ENCODE data around the gene NPEPL1.
"Not testable (repeated sequence)": the region's sequence is repeated elsewhere in the genome, so short reads cannot be mapped to it uniquely, and the experiment has no call there.

NPEPL1 gene

DNA sequence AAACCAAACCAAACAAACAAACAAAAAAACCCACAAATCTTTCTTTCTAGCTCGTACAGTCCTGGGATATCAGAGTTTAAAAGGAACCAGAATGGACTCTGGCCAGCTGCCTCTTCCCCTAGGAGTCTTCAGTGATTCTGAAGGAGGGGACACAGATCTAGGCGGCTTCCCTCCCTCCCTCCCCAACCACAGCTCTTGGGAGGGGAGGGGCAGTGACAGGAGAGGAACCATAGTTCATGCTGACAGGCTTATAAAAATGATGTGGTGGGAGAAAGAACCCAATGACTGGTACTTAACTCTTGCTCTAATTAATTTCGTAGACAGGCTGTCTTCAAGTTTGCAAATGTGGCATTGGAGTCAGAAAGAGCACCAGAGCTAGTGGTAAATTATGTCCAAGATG is 56.0 kb downstream of the NPEPL1 start:
- H3K4me1 Mint-ChIP-seq = no peaks in the 10 kb centered on the region
- H3K27ac Mint-ChIP-seq = no peak overlapping the region
- ATAC-seq (ENCODE audit: low read depth) = no peak
- H3K4me3 Mint-ChIP-seq = no peak overlapping the region
- H3K36me3 Mint-ChIP-seq = no peaks in the 10 kb centered on the region
- H3K27me3 Mint-ChIP-seq = peaks cover 26% of the 10 kb centered on the region
- peaks cover 2% of the 10 kb centered on the region for H3K9me3 Mint-ChIP-seq
- DNase-seq (ENCODE audit: low spot score in 2 of 2) = no peak

DNA sequence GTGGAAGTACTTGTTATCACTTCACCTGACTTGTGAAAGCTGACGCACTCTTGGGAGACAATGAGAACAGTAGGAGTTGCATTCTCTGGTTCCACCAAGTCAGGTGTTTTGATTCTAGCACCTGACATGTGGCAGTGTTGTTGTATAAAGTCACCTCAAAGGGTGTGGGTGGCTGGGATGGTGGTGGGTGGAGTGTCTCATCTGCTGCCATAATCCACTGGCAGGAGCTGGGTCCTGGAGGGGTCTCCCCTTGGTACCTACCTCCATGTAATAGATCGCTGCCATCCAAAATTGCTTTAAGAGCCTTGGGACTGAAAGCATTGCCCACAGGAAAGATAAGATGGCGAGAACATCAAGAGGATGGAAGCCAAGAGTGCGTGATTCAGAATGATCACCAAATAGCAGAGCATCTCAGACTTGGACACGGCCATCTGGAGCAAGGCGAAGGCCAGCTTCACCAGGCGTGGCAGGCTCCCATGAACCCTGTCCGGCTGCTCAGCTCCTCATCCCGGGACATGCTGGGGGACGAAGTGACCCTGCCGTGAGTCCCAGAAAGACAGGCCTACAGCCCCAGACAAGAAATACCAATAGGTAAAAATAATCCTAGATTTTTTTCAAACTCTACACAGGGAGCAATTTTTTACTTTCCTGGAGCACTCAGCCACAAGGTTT is 56.6 kb downstream of the NPEPL1 start:
- H3K4me3 Mint-ChIP-seq = no peak overlapping the region
- H3K36me3 Mint-ChIP-seq = no peaks in the 10 kb centered on the region
- ATAC-seq (ENCODE audit: low read depth) (no peak), DNase-seq (ENCODE audit: low spot score in 2 of 2) (no peak)
- H3K27ac Mint-ChIP-seq = no peak overlapping the region
- H3K9me3 Mint-ChIP-seq = no peaks in the 10 kb centered on the region
- no peaks in the 10 kb centered on the region for H3K4me1 Mint-ChIP-seq
- peaks cover 20% of the 10 kb centered on the region for H3K27me3 Mint-ChIP-seq

DNA sequence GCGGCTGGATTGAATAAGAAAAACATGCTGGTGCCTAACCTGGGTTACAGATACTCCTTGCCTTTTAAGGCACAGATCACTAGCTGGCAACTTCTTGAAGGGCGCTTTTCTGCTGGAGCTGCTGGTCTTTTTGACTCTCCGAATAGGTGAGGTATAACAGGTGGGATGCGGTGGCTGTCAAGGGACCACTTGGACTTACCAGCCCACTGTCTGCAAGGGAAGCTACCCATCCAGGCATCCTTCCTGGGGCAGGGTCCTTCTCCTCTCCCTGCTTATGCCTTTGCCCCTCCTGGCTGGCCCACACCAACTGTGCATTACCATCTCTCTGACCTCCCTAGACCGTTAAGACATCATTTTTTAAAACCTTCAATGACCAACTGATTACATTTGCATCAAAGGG is 57.4 kb downstream of the NPEPL1 start:
- Mint-ChIP-seq H3K27me3 (peaks cover 20% of the 10 kb centered on the region), H3K4me1 (no peaks in the 10 kb centered on the region), H3K36me3 (no peaks in the 10 kb centered on the region), H3K4me3 (no peak overlapping the region), H3K9me3 (no peaks in the 10 kb centered on the region), H3K27ac (no peak overlapping the region)
- ATAC-seq (ENCODE audit: low read depth) (no peak), DNase-seq (ENCODE audit: low spot score in 2 of 2) (no peak)

DNA sequence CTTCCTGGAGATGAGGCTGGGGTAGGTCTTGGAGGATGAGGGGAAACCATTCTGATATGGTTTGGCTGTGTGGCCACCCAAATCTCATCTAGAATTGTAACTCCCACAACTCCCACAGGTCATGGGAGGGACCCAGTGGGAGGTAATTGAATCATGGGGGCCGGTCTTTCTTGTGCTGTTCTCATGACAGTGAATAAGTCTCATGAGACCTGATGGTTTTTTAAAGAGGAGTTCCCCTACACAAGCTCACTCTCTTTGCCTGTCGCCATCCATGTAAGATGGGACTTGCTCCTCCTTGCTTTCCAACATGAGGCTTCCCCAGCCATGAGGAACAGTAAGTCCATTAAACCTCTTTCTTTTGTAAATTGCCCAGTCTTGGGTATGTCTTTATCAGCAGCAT is 58.1 kb downstream of the NPEPL1 start:
- H3K4me1 Mint-ChIP-seq; ATAC-seq (ENCODE audit: low read depth); DNase-seq (ENCODE audit: low spot score in 2 of 2); H3K27ac Mint-ChIP-seq; H3K9me3 Mint-ChIP-seq; H3K4me3 Mint-ChIP-seq; H3K36me3 Mint-ChIP-seq: not testable (repeated sequence)
- peaks cover 21% of the 10 kb centered on the region for H3K27me3 Mint-ChIP-seq

DNA sequence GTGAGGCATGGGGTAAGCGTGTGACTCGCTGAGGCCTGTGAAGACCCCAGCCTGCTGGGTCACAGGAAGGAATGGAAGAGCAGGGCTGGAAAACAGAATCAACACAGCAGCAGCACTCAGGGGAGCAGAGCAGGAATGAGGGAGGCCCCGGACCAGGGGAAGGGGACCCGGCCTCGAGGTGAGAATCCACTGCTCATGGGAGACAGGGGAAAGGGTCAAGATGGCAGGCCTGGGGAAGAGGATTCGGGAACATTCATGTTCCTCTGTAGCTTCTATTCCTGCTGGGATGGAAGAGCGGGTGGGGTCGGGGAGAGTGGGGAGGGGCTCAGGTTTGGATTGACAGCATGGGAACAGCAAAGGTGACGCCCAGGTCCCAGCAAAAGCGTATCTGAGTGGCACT is 59.4 kb downstream of the NPEPL1 start:
- H3K27me3 Mint-ChIP-seq = peaks cover 21% of the 10 kb centered on the region
- DNase-seq (ENCODE audit: low spot score in 2 of 2) = no peak
- H3K27ac Mint-ChIP-seq = no peak overlapping the region
- no peaks in the 10 kb centered on the region for H3K36me3 Mint-ChIP-seq
- no peaks in the 10 kb centered on the region for H3K9me3 Mint-ChIP-seq
- ATAC-seq (ENCODE audit: low read depth) = no peak
- no peak overlapping the region for H3K4me3 Mint-ChIP-seq
- no peaks in the 10 kb centered on the region for H3K4me1 Mint-ChIP-seq

DNA sequence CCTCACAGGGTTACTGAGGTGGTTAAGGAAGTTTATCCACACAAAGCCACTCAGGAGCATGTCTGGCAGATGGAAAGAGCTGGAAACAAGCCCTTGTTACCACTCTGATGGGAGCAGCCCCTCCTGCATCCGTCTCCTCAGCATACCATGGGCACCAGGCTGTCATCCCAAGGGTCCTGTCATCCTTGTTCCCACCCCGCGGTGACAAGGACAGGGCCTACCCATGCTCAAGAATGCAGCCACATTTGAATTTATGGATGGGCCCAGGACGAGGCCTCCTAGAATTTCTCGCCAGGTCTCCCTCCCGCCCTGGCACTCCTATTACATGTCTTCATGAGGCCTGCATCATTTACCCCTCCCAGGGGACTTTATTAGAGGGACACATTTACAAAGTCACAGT is 60.0 kb downstream of the NPEPL1 start:
- no peaks in the 10 kb centered on the region for H3K9me3 Mint-ChIP-seq
- DNase-seq (ENCODE audit: low spot score in 2 of 2) = no peak
- H3K27ac Mint-ChIP-seq = no peak overlapping the region
- no peak for ATAC-seq (ENCODE audit: low read depth)
- H3K27me3 Mint-ChIP-seq = peaks cover 22% of the 10 kb centered on the region
- no peak overlapping the region for H3K4me3 Mint-ChIP-seq
- H3K36me3 Mint-ChIP-seq = no peaks in the 10 kb centered on the region
- no peaks in the 10 kb centered on the region for H3K4me1 Mint-ChIP-seq

DNA sequence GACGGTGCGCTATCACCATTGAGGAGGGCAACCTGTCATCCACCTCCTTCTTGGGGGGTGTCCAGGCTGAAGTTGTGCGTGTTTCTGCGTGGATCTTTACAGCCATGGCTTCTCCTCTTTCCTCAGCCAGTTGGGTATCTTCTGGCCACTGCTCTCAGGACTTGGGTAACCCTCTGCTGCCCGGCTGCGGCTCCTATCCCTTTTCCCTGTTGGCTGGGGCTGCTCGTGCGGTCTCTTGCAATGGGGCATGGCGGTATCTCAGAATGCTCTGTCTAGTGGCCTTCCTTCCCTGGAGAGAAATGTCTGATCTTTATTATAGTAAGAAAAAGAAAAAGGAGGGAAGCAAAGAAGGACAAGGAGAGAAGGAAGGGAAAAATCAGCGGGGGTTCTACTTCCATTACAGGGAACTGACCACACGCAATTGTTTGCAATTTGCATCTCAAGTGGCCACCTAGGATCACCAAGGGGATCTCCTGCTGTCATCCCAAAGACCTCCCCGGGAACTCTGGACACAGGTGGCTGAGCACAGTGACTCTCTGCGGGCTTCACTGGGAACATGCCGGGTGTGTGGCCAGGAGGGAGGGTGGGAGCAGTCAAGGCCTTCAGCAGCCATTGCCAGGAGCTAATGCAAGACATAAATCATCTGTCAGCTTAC is 60.8 kb downstream of the NPEPL1 start:
- H3K4me3 Mint-ChIP-seq = no peak overlapping the region
- H3K36me3 Mint-ChIP-seq = no peaks in the 10 kb centered on the region
- no peak overlapping the region for H3K27ac Mint-ChIP-seq
- H3K9me3 Mint-ChIP-seq = no peaks in the 10 kb centered on the region
- H3K27me3 Mint-ChIP-seq = peaks cover 22% of the 10 kb centered on the region
- DNase-seq (ENCODE audit: low spot score in 2 of 2) (no peak), ATAC-seq (ENCODE audit: low read depth) (no peak)
- no peaks in the 10 kb centered on the region for H3K4me1 Mint-ChIP-seq

DNA sequence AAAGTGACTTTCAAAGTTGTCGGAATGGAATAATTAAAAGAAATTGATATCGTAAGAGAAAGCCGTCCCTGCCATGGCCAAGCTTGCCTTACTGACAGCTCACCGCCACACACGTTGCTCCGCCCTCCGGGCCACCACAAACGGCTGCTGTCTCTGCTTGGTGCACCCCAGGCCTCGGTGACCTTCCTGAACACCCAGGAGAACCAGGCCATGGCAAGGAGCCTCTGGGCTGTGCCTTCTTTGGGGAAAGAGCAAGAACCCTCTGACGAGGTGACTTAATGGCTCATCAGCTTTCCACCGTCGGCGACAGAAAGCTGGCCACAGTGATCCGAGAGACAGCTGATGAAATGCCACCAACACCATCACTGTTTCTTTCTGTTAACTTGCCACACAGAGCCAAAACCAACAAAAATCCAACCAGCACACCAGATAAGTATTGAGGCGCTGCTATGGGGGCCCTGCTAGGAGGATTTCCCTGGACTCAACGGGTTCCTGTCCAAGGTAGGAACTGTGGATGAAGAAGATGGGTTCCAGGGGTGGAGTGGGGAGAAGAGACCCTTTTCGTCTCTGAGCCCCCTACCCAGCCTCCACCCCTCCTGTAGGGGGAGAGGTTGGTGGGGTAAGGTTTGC is 61.4 kb downstream of the NPEPL1 start:
- DNase-seq (ENCODE audit: low spot score in 2 of 2) (no peak), ATAC-seq (ENCODE audit: low read depth) (no peak)
- Mint-ChIP-seq H3K9me3 (no peaks in the 10 kb centered on the region), H3K27me3 (peaks cover 22% of the 10 kb centered on the region), H3K4me1 (no peaks in the 10 kb centered on the region), H3K27ac (no peak overlapping the region), H3K36me3 (no peaks in the 10 kb centered on the region), H3K4me3 (no peak overlapping the region)

DNA sequence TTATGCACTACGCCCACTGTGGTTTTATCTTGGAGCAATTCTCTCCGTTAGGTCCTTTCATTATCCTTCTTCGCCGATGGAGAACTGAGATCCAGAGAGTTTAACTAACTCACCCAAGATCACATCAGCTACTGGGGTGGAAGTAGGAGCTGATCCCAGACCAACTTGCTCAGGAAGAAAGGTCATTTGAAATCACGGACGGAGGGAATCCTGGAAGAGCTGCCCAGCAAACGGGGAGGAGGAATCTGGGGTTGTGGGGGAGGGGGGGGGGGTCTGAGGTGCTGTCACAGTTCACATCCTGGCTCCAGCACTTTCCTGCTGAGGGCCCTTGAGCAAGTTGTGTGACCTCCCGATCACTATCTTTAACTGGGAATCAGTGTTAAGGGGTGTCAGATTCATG is 62.0 kb downstream of the NPEPL1 start:
- ATAC-seq (ENCODE audit: low read depth) = no peak
- no peak for DNase-seq (ENCODE audit: low spot score in 2 of 2)
- Mint-ChIP-seq H3K36me3 (no peaks in the 10 kb centered on the region), H3K27me3 (peaks cover 22% of the 10 kb centered on the region), H3K27ac (no peak overlapping the region), H3K4me3 (no peak overlapping the region), H3K4me1 (no peaks in the 10 kb centered on the region), H3K9me3 (no peaks in the 10 kb centered on the region)

DNA sequence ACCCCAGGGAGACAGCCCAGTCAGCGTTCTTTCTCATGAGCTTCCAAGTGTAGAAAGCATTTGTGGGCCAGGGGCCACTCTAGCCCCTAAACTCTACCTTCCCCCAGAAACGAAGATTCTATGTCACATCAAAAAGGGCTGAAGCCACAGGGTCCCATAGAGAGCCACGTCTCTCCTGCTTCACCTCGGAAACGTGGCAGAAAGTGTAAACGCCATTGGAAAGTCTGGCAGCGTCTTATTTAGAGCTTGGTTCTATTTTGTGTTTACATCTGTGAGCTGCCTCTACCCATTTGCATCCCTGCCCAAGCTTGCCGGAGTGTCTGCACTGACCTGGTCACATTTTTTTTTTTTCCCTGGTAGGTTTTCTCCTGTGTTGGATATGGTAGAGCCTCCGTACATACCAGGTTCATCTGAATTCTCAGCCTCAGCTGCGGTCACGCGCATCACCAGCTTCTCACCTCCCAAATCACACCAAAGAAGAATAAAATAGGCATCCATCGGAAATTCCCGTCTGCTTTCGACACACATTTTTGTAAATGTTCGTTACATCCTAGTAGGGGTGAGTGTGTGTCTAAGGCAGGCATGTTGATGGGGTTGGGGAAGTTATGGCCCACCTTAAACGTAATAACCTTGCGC is 62.6 kb downstream of the NPEPL1 start:
- H3K27me3 Mint-ChIP-seq = peaks cover 20% of the 10 kb centered on the region
- H3K4me3 Mint-ChIP-seq = no peak overlapping the region
- ATAC-seq (ENCODE audit: low read depth) (no peak), DNase-seq (ENCODE audit: low spot score in 2 of 2) (no peak)
- no peaks in the 10 kb centered on the region for H3K9me3 Mint-ChIP-seq
- no peaks in the 10 kb centered on the region for H3K4me1 Mint-ChIP-seq
- no peaks in the 10 kb centered on the region for H3K36me3 Mint-ChIP-seq
- no peak overlapping the region for H3K27ac Mint-ChIP-seq

DNA sequence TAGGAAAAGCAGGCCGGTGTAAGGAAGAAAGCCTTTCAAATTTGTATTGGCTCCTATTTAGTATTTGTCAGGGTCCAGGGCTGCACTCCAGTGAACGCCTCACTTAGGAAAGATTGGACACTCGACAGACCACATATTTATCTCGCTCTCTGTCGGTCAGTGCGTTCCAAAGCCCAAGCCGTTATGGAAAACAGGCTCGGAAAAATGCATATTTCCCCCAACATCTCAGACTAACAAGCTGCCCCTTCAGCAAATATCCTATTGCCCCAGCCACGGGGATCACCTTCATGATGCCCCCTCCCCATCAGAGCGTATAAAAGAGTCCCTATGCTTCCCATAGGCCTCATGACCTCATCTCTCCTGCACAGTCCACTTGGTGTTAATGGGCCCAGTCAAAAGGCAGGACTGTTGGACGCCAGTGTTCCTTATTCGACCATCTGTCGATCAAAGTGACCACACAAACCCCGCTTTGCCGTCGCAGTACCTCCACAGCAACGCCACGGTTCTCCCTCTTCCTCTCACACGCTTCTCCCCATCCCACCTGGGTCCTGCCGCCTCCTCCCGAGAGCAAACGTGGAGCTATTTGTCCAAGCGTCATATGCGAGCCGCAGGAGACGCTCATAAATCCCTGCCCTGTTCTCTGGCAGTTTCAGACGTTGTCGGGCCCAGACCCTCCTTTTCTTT is 63.3 kb downstream of the NPEPL1 start:
- Mint-ChIP-seq H3K4me3 (no peak overlapping the region), H3K27ac (no peak overlapping the region), H3K4me1 (no peaks in the 10 kb centered on the region), H3K9me3 (no peaks in the 10 kb centered on the region), H3K27me3 (peaks cover 19% of the 10 kb centered on the region), H3K36me3 (no peaks in the 10 kb centered on the region)
- DNase-seq (ENCODE audit: low spot score in 2 of 2) = no peak
- ATAC-seq (ENCODE audit: low read depth) = no peak

DNA sequence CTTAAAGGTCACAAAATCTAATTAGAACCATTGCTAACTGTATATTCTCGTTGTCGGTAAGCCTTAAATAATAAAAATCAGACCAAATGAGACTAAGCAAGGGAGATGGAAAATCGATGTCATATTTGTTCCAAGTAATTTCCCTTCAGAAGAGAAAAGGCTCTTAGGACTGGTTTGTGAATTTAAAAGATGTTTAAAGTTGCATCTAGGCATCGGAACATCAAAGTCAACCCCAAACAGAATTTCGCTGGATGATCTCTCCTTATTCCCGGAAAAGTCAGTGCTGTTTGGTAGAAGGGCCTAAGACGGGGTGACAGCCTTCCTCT is 63.8 kb downstream of the NPEPL1 start:
- Mint-ChIP-seq H3K4me3 (no peak overlapping the region), H3K27ac (no peak overlapping the region), H3K27me3 (peaks cover 15% of the 10 kb centered on the region), H3K4me1 (no peaks in the 10 kb centered on the region), H3K36me3 (no peaks in the 10 kb centered on the region), H3K9me3 (no peaks in the 10 kb centered on the region)
- ATAC-seq (ENCODE audit: low read depth) (no peak), DNase-seq (ENCODE audit: low spot score in 2 of 2) (no peak)

DNA sequence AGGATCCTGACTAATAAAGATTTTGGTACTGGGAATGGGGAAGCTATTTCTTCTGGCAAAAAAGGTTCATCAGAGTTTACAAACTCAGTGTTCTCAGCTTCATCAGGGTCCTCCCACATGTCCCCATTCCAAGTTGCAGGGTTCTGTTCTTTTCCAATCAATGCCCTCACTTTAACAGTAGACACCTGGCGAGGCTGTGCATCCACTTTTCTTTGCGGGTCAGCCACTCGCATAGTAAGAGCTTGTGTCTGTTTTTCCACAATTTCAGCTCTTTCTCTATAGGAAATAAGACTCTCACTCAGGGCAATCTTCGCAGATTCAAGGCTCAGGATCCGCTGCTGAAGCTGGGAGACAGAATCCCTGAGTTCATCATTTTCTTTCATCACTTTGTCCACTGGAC is 65.0 kb downstream of the NPEPL1 start:
- ATAC-seq (ENCODE audit: low read depth); H3K4me1 Mint-ChIP-seq; H3K9me3 Mint-ChIP-seq; H3K27ac Mint-ChIP-seq; DNase-seq (ENCODE audit: low spot score in 2 of 2); H3K4me3 Mint-ChIP-seq; H3K36me3 Mint-ChIP-seq: not testable (repeated sequence)
- H3K27me3 Mint-ChIP-seq = peaks cover 11% of the 10 kb centered on the region

DNA sequence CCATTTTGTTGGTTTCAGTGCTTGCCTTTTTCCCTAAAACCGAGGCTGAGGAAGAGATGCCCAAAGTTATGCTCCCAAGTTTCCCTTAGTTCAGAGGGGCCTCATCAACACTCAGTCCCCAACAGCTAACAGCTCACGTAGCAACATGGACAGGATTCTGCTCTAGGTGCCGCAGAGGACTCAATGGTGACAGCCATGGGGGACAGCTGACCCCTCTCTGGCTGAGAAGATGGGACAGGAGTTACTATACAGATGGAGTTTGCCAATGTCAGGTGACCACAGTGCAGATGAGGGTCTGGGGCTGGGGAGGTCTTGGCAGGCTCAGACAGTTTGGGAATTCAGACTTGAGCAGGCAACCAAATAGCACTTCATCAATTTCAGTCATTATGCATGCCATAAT is 67.3 kb downstream of the NPEPL1 start:
- DNase-seq (ENCODE audit: low spot score in 2 of 2) (no peak), ATAC-seq (ENCODE audit: low read depth) (no peak)
- no peak overlapping the region for H3K27ac Mint-ChIP-seq
- no peaks in the 10 kb centered on the region for H3K36me3 Mint-ChIP-seq
- peaks cover 8% of the 10 kb centered on the region for H3K27me3 Mint-ChIP-seq
- H3K9me3 Mint-ChIP-seq = no peaks in the 10 kb centered on the region
- H3K4me1 Mint-ChIP-seq = no peaks in the 10 kb centered on the region
- H3K4me3 Mint-ChIP-seq = no peak overlapping the region
